ENCODE data around the gene SLIT3.

- TF ChIP-seq CTCF (IDR thresholded peaks at IDR 0.05) (no peak), POLR2A (IDR thresholded peaks at IDR 0.05) (no peak)
Observed at GRCh38 chr5:169004551-169004950, 296.4 kb downstream of the SLIT3 start.

Measured in right lobe of liver (tissue), 4 donors.